KOPT-K1 (cell line): ENCODE measurements around the gene PAX8.

ENCODE experiments used
- H3K27ac ChIP-seq: fragments of 200-600 bp; sonication (generic); 2 replicates; pipeline ENCODE4 v1.5.1; 2016; ENCODE audit warnings: antibody characterized with exemption, mild to moderate bottlenecking, low read depth, low read length; ENCODE audit not compliant: poor library complexity, severe bottlenecking
- H3K36me3 ChIP-seq: fragments of 200-600 bp; sonication (generic); 2 replicates; pipeline ENCODE4 v1.5.1; 2017; ENCODE audit warnings: antibody characterized with exemption, mild to moderate bottlenecking, low read length, moderate library complexity; ENCODE audit not compliant: insufficient read depth
- H3K9me3 ChIP-seq: fragments of 200-600 bp; sonication (generic); 2 replicates; pipeline ENCODE4 v1.5.1; 2017; ENCODE audit warnings: antibody characterized with exemption, low read length, mild to moderate bottlenecking; ENCODE audit not compliant: insufficient read depth, poor library complexity, severe bottlenecking

The PAX8 gene

GRCh38 chr2:113203901-113204519 lies 74.7 kb downstream of the PAX8 start:
- Histone ChIP-seq H3K36me3 (peaks cover 52% of the 10 kb centered on the region), H3K27ac (no peak overlapping the region), H3K9me3 (no peaks in the 10 kb centered on the region)

GRCh38 chr2:113203217-113203530 lies 75.5 kb downstream of the PAX8 start:
- Histone ChIP-seq H3K36me3 (peaks cover 61% of the 10 kb centered on the region), H3K27ac (no peak overlapping the region), H3K9me3 (no peaks in the 10 kb centered on the region)

- H3K36me3 ChIP-seq, result peaks cover 67% of the 10 kb centered on the region
- H3K27ac ChIP-seq, result no peak overlapping the region
- H3K9me3 ChIP-seq, result no peaks in the 10 kb centered on the region
Measured at GRCh38 chr2:113202305-113203216, 76.2 kb downstream of the PAX8 start.

GRCh38 chr2:113201496-113202304 lies 77.0 kb downstream of the PAX8 start:
- Histone ChIP-seq H3K27ac (no peak overlapping the region), H3K9me3 (no peaks in the 10 kb centered on the region), H3K36me3 (peaks cover 75% of the 10 kb centered on the region)

- Histone ChIP-seq H3K9me3 (no peaks in the 10 kb centered on the region), H3K27ac (no peak overlapping the region), H3K36me3 (peaks cover 83% of the 10 kb centered on the region)
Measured at GRCh38 chr2:113200736-113201490, 77.8 kb downstream of the PAX8 start.

GRCh38 chr2:113200236-113200635 lies 78.5 kb downstream of the PAX8 start:
- H3K27ac ChIP-seq, result no peak overlapping the region
- H3K36me3 ChIP-seq, result peaks cover 90% of the 10 kb centered on the region
- no peaks in the 10 kb centered on the region for H3K9me3 ChIP-seq

GRCh38 chr2:113198790-113199612 lies 79.7 kb downstream of the PAX8 start:
- no peak overlapping the region for H3K27ac ChIP-seq
- H3K36me3 ChIP-seq, result peaks cover 97% of the 10 kb centered on the region

GRCh38 chr2:113198048-113198789 lies 80.5 kb downstream of the PAX8 start:
- no peak overlapping the region for H3K27ac ChIP-seq
- H3K36me3 ChIP-seq, result peaks cover 100% of the 10 kb centered on the region

More at GRCh38 chr2:113198790-113199612, 79.7 kb downstream of the PAX8 start:
- no peaks in the 10 kb centered on the region for H3K9me3 ChIP-seq

GRCh38 chr2:113197347-113198047 lies 81.2 kb downstream of the PAX8 start:
- H3K27ac ChIP-seq, result no peak overlapping the region
- H3K36me3 ChIP-seq, result peaks cover 100% of the 10 kb centered on the region
- H3K9me3 ChIP-seq, result no peaks in the 10 kb centered on the region

More at GRCh38 chr2:113198048-113198789, 80.5 kb downstream of the PAX8 start:
- H3K9me3 ChIP-seq, result no peaks in the 10 kb centered on the region

- H3K36me3 ChIP-seq, result peaks cover 100% of the 10 kb centered on the region
- no peak overlapping the region for H3K27ac ChIP-seq
- H3K9me3 ChIP-seq, result no peaks in the 10 kb centered on the region
Measured at GRCh38 chr2:113196839-113197238, 81.9 kb downstream of the PAX8 start.

- peaks cover 99% of the 10 kb centered on the region for H3K36me3 ChIP-seq
- H3K9me3 ChIP-seq, result no peaks in the 10 kb centered on the region
- no peak overlapping the region for H3K27ac ChIP-seq
Measured at GRCh38 chr2:113195923-113196501, 82.7 kb downstream of the PAX8 start.

- Histone ChIP-seq H3K27ac (no peak overlapping the region), H3K36me3 (peaks cover 97% of the 10 kb centered on the region), H3K9me3 (no peaks in the 10 kb centered on the region)
Measured at GRCh38 chr2:113192459-113193100, 86.1 kb downstream of the PAX8 start.
